VCaP (cell line): ENCODE measurements around the gene CELF5.

Experiments used
- H3K27ac ChIP-seq: fragments of 450-650 bp; 2 replicates; pipeline ENCODE4 v1.5.1; 2017
- TF ChIP-seq, protein P1 (sequence below): fragments of 450-650 bp; conservative IDR thresholded peaks from 2 replicates; pipeline ENCODE4 v1.5.1; 2017; ENCODE audit warnings: mild to moderate bottlenecking, moderate library complexity

The CELF5 gene

GRCh38 chr19:3313199-3313575 is 88.7 kb downstream of the CELF5 start:
- no peak overlapping the region for H3K27ac ChIP-seq
- TF ChIP-seq, protein P1, sequence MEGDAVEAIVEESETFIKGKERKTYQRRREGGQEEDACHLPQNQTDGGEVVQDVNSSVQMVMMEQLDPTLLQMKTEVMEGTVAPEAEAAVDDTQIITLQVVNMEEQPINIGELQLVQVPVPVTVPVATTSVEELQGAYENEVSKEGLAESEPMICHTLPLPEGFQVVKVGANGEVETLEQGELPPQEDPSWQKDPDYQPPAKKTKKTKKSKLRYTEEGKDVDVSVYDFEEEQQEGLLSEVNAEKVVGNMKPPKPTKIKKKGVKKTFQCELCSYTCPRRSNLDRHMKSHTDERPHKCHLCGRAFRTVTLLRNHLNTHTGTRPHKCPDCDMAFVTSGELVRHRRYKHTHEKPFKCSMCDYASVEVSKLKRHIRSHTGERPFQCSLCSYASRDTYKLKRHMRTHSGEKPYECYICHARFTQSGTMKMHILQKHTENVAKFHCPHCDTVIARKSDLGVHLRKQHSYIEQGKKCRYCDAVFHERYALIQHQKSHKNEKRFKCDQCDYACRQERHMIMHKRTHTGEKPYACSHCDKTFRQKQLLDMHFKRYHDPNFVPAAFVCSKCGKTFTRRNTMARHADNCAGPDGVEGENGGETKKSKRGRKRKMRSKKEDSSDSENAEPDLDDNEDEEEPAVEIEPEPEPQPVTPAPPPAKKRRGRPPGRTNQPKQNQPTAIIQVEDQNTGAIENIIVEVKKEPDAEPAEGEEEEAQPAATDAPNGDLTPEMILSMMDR = no peak

- H3K27ac ChIP-seq = no peak overlapping the region
- TF ChIP-seq, protein P1 = no peak
Observed at GRCh38 chr19:3314962-3315675, 90.7 kb downstream of the CELF5 start.

DNA sequence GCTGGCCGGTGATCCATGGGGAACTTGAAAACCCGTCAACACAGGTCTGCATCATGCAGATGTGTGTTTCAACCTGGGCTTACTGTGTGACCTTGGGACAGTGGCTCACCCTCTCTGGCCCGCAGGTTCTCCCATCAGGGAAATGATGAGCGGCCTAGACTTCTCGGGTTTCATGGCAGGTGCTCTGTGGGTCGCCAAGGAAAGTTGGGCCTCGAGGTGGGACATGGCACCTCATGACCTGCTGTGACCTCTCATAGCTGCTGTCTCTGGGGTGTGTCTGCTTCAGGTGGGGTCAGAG is 91.2 kb downstream of the CELF5 start:
- H3K27ac ChIP-seq = no peak overlapping the region
- TF ChIP-seq, protein P1 = no peak

DNA sequence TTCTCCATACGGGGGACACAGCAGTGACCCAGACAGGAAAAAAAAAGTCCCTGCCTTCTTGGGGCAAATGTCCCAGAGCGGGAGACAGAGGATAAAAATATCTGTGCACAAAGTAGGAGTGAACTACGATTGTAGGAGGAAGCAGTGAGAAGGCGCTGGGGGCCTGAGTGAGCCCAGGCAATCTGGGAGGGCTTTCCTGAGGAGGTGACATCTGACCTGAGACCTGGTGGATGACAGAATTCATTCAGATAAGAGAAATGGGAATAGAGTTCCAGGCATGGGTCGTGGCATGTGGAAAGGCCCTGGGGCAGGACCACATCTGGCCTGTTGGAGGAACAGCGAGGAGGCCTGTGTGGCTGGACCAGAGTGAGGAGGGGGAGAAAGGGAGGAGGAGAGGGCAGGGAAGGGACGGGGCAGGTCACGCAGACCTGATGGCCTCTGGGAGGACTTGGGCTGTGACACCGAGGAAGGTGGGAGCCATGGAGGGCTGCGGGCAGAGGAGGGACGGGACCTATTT is 91.7 kb downstream of the CELF5 start:
- TF ChIP-seq, protein P1 = no peak
- no peak overlapping the region for H3K27ac ChIP-seq

- TF ChIP-seq, protein P1 = no peak
- no peak overlapping the region for H3K27ac ChIP-seq
Observed at GRCh38 chr19:3316659-3317207, 92.3 kb downstream of the CELF5 start.

- H3K27ac ChIP-seq = no peak overlapping the region
- TF ChIP-seq, protein P1 = no peak
Observed at GRCh38 chr19:3319643-3320353, 95.3 kb downstream of the CELF5 start.

DNA sequence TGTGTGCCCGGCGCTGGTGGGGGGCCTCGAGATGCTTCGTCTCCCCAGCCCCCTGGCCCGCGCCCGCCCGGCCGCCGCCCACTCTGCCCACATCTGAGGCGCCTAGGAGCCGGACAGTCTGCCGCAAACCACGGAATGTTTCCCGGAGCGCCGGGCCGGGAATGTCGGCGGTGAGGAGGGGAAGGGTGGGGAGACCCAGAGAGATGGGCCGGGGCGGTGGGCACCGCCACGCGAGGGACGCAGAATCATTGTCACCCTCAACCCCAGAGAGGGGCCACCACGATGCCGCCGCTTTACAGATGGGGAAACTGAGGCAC is 95.9 kb downstream of the CELF5 start:
- no peak overlapping the region for H3K27ac ChIP-seq
- TF ChIP-seq, protein P1 = no peak
